Right ventricle myocardium superior (tissue), 1 donor: ENCODE data around the gene HDAC9. TPM values are rescaled to one million over a fixed set of nuclear protein-coding genes. Genes with fewer than 3 reads are reported as not detected.
A peak's percentile ranks its signal among the peaks of the same experiment; 100 is the strongest.

Experiments
- ATAC-seq: fragments of 200-7000 bp; cut with Tn5 transposase; one replicate; pipeline ENCODE4 v1.9.1; 2020; ENCODE audit warnings: mild to moderate bottlenecking; ENCODE audit not compliant: poor library complexity
- DNase-seq: peaks from one replicate; pipeline ENCODE4 v3.0.0-alpha.2; 2020
- intact Hi-C: fragments of 100-400 bp; cut with DNase I; formaldehyde crosslinking; loops from one replicate; pipeline ENCODE4 v1.11.2; 2022
- total RNA-seq: library from RNA; stranded (reverse); fragmentation: NEBNext Ultra II Directional; extraction: Animal tissue kit (Norgen Biotek cat#: 25700); gene quantifications from one replicate; pipeline ENCODE4 v1.2.1, GENCODE V29; 2021
- donor health status: DM: no; HTN: yes; CAD: no; lungs with severe emphysema.

The HDAC9 gene
- total RNA-seq, 1 donor from 2014 or later = 22.8 TPM

DNA sequence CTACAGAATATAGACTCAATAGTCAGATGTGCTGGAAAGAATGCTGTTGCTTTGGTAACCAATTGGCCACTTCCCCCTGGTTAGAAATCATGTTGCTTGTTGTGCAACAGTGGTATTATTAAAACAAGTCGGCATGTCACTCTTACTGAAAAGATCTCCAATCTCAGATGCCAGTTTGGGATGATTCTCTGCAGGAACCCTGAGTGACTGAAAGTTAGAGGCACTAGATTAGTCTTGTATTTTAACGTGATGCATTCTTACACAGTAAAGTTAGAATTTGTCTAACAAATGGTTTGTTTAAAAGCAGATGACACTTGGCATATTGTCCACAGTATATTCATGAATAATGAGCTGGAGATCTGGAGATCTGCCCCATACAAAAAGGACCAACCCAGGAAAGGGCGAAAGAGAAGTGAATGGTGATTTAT is 334.3 kb downstream of the HDAC9 start:
- intact Hi-C loops = no loop called here
- no peak for DNase-seq
- no peak for ATAC-seq

DNA sequence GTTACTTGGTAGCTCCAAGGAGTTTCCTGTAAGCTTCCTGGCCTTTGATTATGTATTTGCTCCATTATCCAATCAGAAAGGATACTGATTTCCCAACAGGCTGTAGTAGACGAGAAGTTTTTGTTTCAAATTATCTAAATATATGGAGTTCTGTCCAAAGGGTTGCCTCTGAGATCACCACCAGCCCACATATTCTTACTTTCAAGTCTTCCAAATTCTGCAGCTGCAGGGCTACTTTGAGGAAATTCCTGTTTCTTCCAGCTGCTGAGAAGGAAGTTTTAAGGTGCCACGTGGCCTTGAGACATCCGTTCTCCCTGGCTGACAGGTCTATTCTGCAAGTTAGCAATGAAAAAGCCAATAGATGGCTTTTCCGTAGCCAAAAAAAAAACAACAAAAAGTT is 335.9 kb downstream of the HDAC9 start:
- DNase-seq (no peak), ATAC-seq (peak; percentile 15)
- intact Hi-C loops = no loop called here

DNA sequence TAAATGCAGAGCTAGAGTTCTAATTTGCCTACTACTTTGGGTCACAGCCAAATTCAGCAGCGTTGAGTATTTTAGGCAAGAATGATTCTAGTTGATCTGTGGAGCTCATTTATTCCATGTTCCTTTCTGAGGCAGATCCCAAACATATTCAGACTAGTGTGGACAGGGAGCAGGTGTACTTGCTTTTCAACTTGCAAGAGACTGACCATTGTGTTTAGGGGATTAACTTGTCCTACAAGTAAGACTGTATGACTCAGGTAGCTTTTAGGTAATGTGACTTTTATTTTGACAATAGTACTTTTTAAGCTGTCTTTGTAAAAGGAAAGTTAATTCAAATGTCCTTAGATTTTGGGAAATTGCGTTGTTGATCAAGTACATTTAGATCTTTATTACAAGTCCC is 336.4 kb downstream of the HDAC9 start:
- no peak for DNase-seq
- no peak for ATAC-seq
- intact Hi-C loops = no loop called here

DNA sequence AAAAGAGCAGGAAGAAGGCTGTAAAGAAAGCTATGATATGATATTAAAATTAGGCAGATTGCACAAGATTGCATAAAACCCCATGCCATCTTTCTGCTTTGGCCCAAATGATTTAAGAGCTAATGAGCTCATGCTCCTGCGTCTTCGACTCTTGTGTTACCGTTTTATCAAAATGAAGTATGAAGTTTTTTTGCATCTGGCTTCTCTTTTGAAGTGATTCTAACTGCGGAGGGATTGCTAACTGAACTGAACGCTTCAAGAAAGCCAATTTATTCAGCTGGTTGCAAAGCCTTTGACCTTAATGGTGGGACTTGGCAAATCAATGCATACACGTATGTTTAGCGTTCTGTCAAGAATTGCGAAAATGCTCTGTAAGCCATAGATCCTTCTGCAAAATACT is 339.0 kb downstream of the HDAC9 start:
- ATAC-seq (no peak), DNase-seq (no peak)
- intact Hi-C loops = no loop called here

DNA sequence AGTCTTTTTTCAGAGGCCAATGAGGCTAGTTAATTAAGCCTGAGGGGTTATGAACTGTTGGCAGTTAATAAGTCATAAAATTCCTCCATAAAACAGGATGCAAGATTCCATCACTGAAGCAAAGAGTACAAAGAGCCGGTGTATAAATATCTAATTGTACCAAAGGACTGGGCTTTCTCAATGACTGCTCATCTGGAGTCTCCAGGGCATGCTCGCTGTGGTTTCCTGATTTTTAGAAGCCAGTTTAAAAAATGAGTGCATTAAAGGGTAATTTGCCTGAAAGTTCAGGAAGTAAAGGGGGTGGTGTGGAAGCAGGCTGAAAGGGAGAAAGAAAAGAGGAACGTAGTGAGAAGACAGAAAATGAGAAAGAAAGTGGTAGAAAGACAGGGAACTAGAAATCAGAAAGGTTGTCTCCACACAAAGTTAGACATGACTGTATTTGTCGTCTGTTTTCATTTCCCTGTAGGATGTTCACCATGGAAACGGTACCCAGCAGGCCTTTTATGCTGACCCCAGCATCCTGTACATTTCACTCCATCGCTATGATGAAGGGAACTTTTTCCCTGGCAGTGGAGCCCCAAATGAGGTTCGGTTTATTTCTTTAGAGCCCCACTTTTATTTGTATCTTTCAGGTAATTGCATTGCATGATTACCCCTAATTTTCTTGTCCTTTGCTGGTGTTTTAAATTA is 339.6 kb downstream of the HDAC9 start:
- intact Hi-C loops = no loop called here
- ATAC-seq = no peak
- DNase-seq = no peak

DNA sequence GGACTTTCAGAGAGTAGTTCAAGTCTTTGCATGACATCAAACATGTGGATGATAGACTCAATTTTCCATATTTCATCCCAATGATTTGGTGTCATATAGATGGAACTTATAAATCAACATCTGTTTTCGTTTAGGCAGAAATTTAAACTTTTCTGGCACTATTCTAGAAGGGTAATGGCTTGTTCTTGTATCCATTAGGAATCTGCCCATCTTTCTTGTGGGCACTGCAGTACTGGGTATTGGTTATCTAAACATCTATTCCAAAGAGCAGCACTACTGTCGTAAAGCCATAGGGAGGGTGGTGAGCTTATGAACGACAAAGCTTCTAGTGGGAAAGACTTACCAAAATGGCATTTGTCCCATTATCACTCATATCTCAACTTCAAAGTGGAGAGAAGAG is 348.4 kb downstream of the HDAC9 start:
- ATAC-seq = no peak
- no peak for DNase-seq
- intact Hi-C loops = no loop called here

DNA sequence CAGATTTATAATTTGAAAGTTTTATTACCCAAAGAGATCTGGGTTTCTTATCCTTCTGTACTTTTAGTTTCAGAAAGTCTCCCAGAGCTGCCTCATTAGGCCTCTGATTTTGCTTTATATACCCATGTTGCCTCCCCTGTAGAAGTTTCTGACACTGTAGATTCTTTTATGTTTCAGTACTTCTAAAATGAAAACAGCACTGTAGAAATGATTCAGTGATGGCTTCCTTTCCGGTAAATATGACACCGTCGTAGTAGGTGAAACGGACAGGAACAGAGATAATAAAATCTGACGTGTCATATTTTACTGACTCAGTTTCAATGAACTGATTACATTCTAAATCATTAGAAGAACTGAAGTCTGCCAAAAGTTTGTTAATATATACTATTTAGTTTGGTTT is 349.2 kb downstream of the HDAC9 start:
- no peak for DNase-seq
- intact Hi-C loops = no loop called here
- ATAC-seq = no peak

DNA sequence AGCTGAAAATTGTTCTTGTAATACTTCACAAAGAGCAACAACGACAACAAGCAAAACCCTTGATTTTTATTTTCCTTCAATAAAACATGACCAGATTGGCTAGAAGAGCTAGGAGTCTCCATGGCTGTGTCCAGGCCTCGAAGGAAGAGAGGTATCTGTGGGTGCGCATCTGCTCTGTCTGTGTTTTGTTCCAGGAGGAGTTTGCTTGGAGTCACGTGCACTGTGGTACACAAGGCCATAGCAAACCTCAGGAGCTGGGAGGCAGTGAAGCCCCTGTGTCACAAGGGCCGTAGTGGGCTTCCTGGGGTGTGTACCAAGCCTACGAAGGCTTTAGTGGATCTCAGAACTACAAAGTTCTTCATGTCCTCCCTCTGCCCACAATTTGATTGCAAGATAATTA is 350.2 kb downstream of the HDAC9 start:
- ATAC-seq = no peak
- no peak for DNase-seq
- intact Hi-C loops = no loop called here

DNA sequence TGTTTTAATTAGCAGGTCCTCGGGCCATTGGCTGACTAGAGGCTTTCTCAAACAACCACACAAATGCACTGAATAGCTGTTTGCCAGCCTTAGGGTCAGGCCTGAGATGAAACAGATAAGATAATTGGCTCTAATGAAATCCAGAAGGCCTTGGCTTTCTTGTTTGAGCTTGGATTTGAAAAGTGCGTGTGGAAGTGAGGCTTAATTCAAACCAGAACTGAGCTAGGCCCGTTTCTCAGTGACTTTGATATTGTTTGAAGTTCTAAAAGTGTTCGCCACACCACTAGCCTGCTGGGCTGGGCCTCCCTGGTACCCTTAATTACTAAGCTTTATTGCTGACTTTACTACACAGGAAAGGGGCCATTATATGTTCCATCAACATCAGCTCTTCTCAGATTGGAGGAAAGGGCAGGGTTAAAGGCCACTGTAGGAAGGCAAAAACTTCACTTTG is 351.2 kb downstream of the HDAC9 start:
- no peak for ATAC-seq
- no peak for DNase-seq
- intact Hi-C loops = no loop called here

DNA sequence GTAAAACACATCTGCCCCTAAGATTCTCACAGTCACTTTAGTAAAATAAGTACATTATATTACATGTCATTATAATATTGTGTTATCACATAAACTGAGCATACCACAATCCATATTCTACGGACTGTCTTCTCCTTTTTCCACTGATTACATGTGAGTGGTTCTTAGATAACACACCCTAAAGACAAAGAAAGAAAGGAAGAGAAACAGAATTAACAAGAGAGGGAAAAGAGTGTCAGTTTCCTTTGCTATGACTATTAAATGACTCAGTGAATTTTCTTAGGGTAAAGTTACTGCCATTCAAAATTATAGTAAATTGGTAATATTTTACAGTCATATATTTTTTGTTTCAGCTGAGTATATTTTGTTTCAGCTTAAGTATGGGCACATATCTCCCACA is 353.6 kb downstream of the HDAC9 start:
- DNase-seq (no peak), ATAC-seq (no peak)
- intact Hi-C loops = no loop called here

DNA sequence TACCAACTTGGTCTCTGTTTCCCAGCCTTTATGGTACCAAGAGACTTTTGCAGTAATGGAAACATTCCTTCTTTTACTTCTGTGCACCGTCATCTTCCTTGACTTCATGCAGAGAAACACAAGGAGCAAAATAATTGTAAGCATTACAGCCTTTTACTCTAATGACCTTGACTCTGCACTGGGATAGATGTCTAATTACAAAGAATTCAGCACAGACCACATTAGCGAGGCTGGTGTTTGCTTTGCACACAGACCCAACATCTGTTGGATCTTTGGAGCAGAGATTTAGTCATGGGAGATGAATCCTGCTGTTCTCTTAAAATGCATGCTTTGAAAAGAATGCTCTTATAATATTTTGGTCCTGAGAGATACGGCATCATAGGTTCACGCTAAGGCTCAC is 360.2 kb downstream of the HDAC9 start:
- intact Hi-C loops = no loop called here
- ATAC-seq (no peak), DNase-seq (no peak)

DNA sequence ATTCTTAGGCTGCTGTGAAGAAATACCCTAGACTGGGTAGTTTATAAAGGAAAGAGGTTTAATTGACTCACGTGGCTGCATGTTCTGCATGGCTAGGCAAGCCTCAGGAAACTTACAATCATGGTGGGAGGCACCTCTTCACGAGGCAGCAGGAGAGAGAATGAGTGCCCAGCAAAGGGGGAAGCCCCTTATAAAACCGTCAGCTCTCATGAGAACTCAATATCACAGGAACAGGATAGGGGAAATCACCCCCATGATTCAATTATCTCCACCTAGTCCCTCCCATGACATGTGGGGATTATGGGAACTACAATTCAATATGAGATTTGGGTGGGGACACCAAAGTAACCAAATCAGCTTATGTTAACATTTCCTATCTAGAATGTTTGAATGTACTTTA is 362.7 kb downstream of the HDAC9 start:
- ATAC-seq (no peak), DNase-seq (no peak)
- intact Hi-C loops = no loop called here

DNA sequence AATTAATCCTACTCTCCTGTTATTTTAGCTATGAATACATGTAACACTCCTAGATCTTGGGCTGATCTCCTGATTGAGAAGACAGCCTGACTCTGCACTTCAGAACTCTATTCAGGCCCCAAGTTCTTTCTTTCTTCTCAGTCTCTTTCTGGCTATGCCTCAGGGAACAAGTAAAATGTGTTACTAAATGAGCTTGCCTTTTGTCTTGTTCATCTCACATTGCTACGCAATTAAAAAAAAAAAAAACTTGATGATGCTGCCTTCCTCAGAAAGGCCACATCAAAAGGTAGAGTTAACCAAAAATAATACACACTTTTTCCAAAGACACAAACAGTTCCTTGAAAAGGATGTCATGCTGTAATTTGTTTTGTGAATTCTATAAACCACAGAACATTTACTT is 363.8 kb downstream of the HDAC9 start:
- ATAC-seq = no peak
- no peak for DNase-seq
- intact Hi-C loops = no loop called here

DNA sequence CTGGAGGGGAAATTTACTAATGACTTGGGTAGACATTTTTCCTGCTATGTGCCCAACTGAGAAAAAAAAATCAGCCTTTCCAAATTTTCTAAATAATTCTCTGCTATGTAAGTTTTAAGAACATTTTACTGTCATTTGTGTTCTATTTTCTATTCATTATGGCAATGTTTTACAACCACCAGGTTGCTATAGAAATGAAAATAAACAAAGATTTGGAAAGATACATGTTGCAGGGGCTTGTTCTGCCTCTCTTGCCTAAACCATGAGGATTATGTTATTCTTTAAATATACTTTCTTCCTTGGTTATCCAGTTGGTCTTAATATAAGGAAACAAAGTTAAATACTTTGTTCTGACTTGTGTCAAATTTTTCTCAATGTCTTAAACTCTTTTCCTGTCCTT is 364.7 kb downstream of the HDAC9 start:
- ATAC-seq (no peak), DNase-seq (no peak)
- intact Hi-C loops = no loop called here

DNA sequence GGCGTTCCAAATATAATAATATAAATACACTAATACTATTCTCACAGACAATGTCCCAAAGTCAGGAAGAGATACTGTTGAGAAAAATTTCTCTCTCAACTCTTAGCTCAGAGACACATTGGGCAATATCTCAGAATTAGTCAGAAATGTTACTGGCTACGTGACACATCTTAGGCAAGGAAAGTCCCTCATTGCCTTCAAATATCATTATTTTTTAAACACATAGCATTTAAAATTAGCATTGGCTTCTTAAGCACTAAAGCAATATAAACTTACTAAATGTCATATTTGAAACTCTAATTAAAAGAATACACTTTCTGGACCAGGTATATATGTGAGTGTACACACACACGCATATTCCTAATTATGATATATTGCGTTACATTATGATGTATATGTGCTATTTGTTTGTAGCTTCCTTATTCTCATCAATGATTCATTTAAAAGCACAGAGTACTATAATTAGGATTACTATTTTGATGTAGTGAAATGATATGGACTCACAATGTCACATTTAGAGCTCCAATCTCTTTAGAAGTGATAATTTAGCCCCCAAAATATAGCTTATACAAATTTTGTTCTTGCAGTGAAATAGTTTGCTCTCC is 366.1 kb downstream of the HDAC9 start:
- ATAC-seq (no peak), DNase-seq (no peak)
- intact Hi-C loops = no loop called here

DNA sequence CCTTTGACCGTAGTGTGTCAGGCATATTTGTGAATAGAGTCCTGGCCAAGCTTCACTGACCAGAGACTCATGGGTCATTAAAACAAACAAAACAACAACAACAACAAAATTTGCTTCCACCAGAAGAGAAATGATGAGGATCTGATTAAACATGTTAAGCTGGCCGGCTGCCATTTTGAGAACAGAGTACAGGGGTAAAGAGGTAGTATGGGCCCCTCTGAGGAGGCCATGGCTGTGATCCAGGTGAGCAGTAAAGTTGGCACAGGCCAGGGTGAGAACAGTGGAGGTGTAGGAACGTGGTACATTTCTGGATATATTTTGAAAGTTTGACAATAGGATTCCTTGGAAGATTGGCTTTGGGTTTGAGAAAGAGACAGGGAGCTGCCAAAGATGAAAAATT is 369.4 kb downstream of the HDAC9 start:
- DNase-seq (no peak), ATAC-seq (no peak)
- intact Hi-C loops = no loop called here

DNA sequence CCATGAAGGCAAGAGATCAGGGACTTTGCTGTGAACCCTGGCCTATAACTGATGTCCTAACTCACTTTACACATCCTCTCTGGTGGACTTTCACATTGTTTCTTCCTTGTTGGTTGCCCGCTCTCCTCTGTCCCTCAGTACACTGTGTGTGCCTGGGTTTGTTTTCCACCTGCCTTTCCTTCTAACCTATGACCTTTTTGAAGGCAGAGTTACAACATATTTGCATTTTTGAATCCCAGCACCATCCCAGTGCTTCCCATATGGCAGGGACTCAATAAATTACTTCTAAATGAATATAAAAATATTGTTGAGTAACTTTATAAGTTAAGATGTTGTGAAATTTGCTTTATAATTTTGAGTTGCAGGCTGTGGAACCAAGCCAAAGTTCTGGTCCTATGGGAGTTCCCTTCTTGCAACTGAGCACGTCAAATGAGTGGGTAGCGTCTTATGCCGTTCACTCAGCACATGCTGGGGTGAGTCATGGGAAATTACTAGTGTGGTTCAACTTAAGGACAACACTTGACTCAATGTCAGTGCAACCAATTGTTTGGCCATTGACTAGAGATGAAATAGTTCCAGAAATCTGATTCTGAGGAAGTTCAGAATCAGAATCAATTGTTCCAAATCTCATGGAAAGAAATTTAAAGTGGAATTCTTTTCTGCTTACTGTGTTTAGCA is 370.9 kb downstream of the HDAC9 start:
- intact Hi-C loops = no loop called here
- DNase-seq = peak; percentile 56
- ATAC-seq = peak; percentile 95

DNA sequence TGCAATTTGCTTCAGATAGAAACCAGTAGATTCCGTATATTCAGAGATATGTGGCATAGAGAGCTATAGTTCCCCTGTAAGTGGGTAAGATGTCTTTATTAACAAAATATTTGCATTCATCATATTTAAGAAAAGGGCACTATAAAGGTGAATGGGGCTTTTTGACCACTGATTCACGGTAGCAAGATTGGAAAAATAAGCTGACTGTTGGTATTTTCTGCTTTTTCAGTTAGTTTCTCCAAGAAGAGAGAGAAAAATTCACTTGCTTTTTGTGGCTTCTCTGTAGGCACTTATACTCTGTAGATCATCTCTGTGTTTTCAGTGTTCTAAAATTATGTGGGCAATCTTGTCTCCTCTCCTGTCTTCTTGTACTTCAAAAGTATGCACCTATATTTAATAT is 376.8 kb downstream of the HDAC9 start:
- DNase-seq = no peak
- no peak for ATAC-seq
- intact Hi-C loops = no loop called here

DNA sequence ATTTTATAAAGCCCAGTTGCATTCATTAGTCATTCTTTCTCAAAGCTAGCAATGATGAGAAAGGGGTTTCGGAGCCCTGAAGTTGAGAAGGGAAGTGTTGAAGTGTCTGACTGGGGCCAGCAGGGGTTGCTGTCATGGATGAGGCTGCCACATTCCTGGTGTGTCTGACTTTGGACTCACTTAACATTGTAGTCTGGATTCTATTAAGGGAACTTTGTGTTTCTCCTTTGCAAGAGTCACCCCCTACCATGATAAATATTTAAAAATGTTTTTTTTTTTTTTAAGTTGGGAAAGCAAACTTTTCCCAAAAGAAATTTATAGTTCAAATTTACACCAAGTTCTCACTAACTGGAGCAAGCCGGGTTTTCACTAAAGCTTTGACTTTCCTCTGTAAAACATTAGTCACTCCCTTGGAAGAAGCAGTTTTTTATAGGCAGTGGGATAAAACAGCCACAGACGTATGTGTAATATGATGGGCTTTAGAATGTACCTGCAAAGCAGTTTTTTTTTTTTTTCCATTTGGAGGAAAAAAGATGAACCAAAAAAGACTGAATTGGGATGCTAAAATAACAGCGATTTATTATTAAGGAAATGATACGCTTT is 378.3 kb downstream of the HDAC9 start:
- ATAC-seq (no peak), DNase-seq (no peak)
- intact Hi-C loops = no loop called here

DNA sequence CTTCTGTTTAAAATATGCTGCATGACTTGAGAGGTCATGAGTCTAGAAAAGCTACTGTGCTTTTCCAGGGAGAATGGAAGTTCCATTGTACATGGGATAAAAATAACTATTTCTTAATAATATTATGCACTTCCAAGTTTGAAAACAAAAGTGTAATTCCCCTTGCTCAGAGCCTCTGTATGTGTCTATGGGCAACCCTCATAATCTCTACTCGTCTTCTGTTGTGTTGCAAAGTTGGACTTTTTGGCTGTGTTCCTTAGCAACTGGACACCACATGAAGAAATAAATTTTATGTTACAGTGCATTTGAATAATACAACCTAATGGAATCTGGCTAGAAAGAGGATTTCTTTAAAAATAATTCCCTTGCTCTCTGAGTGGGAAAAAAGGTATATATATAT is 379.3 kb downstream of the HDAC9 start:
- ATAC-seq (no peak), DNase-seq (no peak)
- intact Hi-C loops = no loop called here
